Measurements from ENCODE around the gene TMEM30A. TPM values are rescaled to one million over a fixed set of nuclear protein-coding genes. Genes with fewer than 3 reads are reported as not detected.
A peak's percentile ranks its signal among the peaks of the same experiment; 100 is the strongest.

TMEM30A gene
- total RNA-seq, 4 donors from 2014 or later = 87.6 to 102 (median 91.9) TPM

DNA sequence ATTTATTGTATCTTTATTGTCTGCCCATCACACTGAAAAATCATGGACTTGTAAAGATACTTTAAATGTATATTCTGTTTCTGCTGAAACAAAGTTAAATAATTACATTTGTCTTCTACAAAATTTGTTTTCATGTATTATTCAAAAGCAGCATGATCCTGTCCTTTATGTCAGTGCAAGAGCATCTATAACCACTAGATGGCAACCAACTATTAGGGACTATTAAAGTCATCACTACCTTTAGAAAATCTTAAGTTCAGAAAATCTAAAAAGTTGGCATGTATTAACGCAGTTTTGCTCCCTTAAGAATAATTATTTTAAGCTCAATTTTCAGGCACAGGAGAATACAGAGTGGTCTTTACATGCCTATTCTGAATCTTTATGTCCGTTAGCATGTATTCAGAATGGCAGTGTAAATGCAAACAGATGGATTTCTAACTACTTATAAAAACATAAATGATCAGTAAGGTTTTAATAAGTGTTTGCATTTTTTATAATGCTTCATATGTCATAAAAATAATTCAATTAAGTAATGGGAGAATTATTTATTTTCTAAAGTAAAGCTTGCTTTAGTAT, 17.8 kb downstream of the TMEM30A start:
- Histone ChIP-seq H3K9me3 (no peaks in the 10 kb centered on the region), H3K4me3 (no peak overlapping the region), H3K27ac (replicated peaks in 1 of 4) (no peak overlapping the region), H3K27me3 (no peaks in the 10 kb centered on the region), H3K36me3 (peaks cover 0 to 32% (median 24%) of the 10 kb centered on the region in 4 donors), H3K4me1 (peaks cover 18 to 38% (median 27%) of the 10 kb centered on the region in 4 donors)
- WGBS = 47% methylated on average over 2 of the region's 2 CpGs
- TF ChIP-seq EP300 (IDR thresholded peaks at IDR 0.05) (no peak), POLR2A (IDR thresholded peaks at IDR 0.05; ENCODE audit: low read depth) (no peak), POLR2AphosphoS5 (IDR thresholded peaks at IDR 0.05) (no peak)
- TF ChIP-seq, protein P1, sequence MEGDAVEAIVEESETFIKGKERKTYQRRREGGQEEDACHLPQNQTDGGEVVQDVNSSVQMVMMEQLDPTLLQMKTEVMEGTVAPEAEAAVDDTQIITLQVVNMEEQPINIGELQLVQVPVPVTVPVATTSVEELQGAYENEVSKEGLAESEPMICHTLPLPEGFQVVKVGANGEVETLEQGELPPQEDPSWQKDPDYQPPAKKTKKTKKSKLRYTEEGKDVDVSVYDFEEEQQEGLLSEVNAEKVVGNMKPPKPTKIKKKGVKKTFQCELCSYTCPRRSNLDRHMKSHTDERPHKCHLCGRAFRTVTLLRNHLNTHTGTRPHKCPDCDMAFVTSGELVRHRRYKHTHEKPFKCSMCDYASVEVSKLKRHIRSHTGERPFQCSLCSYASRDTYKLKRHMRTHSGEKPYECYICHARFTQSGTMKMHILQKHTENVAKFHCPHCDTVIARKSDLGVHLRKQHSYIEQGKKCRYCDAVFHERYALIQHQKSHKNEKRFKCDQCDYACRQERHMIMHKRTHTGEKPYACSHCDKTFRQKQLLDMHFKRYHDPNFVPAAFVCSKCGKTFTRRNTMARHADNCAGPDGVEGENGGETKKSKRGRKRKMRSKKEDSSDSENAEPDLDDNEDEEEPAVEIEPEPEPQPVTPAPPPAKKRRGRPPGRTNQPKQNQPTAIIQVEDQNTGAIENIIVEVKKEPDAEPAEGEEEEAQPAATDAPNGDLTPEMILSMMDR (IDR thresholded peaks at IDR 0.05) = peak; percentile 84 to 96 (median 88)
- intact Hi-C loops (cut with DNase I) = loop anchor here (5.0 kb wide), 1 partner anchor 260 kb away; no protein-coding TSS in a partner anchor
- DNase-seq (ENCODE audit: extremely low spot score) = no peak

DNA sequence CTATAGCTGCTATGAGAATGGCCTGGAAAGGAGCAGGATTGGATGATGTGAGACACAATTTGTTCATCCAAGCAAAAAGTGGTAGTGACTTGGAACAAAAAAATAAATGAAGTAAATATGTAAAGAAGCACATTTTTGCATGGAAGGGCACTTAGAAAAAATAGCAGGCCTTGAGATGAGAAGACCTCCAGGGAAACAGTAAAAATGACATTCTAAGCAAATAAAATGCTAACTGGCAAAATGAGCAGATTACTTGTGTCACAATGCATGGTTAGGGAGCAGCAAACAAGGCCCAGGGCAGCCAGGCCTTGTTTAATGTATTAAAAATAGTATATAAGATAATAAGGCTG, 21.2 kb downstream of the TMEM30A start:
- peaks cover 11 to 61% (median 49%) of the 10 kb centered on the region in 4 donors for H3K36me3 ChIP-seq
- intact Hi-C loops (cut with DNase I) = no loop called here

DNA sequence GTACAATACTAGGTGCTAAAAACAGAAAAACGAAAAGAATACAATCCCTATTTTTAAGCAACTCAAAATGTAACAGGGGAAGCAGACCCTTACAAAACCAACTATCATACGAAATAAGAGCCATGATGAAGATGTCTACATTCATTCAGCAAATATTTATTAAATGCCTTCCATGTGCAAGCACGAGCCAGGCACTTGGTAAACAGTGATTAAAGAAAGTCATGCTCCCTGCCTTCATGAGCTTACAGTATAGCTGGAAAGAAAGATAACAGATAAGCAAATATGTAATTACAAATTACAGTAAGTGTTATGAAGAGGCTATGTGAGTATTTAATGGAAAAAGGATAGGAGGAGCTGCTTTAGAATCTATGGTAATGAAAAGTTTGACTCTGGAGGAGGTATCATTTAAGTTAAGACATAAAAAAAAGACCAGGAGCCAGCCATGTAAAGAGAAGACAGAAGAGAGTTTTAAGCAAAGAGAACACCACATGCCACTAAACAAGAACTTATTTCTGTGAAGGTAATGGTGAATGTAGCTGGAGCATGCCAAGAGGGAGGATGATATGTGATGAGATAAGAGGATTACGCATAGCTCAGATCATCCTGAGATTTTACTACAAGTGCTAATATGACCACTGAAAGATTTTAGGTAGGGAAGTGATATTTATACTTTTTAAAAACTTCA, 21.7 kb downstream of the TMEM30A start:
- intact Hi-C loops (cut with DNase I) = no loop called here

More for the DNA sequence above, 21.2 kb downstream of the TMEM30A start:
- H3K4me3 ChIP-seq = no peak overlapping the region
- no peak overlapping the region for H3K27ac ChIP-seq (replicated peaks in 1 of 4)
- no peaks in the 10 kb centered on the region for H3K27me3 ChIP-seq
- no peak for TF ChIP-seq POLR2A (IDR thresholded peaks at IDR 0.05; ENCODE audit: low read depth)
- no peak for TF ChIP-seq EP300 (IDR thresholded peaks at IDR 0.05)
- TF ChIP-seq, protein P1 (IDR thresholded peaks at IDR 0.05) = no peak
- no peak for TF ChIP-seq POLR2AphosphoS5 (IDR thresholded peaks at IDR 0.05)
- H3K4me1 ChIP-seq = peaks cover 15 to 26% (median 19%) of the 10 kb centered on the region in 4 donors
- DNase-seq (ENCODE audit: extremely low spot score) = no peak
- H3K9me3 ChIP-seq = no peaks in the 10 kb centered on the region

DNA sequence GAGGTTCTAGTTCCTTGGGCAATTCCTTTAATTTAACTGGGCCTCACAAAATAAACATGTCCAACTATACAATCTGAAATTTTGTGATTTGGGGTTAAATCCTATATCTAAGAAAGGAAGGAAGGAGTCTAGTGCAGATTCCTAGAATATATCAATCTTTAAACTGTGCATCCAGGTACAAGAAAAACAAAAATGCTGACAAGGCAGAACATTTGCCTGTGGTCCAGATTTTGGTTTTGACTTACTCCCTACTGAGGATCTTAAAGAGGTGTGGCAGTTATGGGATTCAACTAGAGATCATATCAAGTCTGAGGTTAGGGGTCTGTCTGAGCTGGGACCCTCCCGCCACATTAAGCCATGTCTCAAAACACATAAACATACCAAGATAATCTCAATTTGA, 23.3 kb downstream of the TMEM30A start:
- H3K4me3 ChIP-seq = no peak overlapping the region
- H3K27me3 ChIP-seq = no peaks in the 10 kb centered on the region
- H3K4me1 ChIP-seq = peaks cover 0 to 6% (median under 1%) of the 10 kb centered on the region in 4 donors
- no peaks in the 10 kb centered on the region for H3K9me3 ChIP-seq
- TF ChIP-seq EP300 (IDR thresholded peaks at IDR 0.05) = no peak
- TF ChIP-seq POLR2AphosphoS5 (IDR thresholded peaks at IDR 0.05) = no peak
- no peak for TF ChIP-seq POLR2A (IDR thresholded peaks at IDR 0.05; ENCODE audit: low read depth)
- TF ChIP-seq, protein P1 (IDR thresholded peaks at IDR 0.05) = no peak
- WGBS = 100% methylated on average over 1 of the region's 1 CpG
- intact Hi-C loops (cut with DNase I) = no loop called here
- peaks cover 12 to 78% (median 57%) of the 10 kb centered on the region in 4 donors for H3K36me3 ChIP-seq
- DNase-seq (ENCODE audit: extremely low spot score) = no peak
- no peak overlapping the region for H3K27ac ChIP-seq (replicated peaks in 1 of 4)

More for the DNA sequence above, 21.7 kb downstream of the TMEM30A start:
- H3K4me3 ChIP-seq = no peak overlapping the region
- H3K4me1 ChIP-seq = peaks cover 10 to 21% (median 14%) of the 10 kb centered on the region in 4 donors
- H3K27me3 ChIP-seq = no peaks in the 10 kb centered on the region
- no peak for TF ChIP-seq EP300 (IDR thresholded peaks at IDR 0.05)
- no peak for TF ChIP-seq POLR2AphosphoS5 (IDR thresholded peaks at IDR 0.05)
- no peak for TF ChIP-seq POLR2A (IDR thresholded peaks at IDR 0.05; ENCODE audit: low read depth)
- TF ChIP-seq, protein P1 (IDR thresholded peaks at IDR 0.05) = no peak
- H3K9me3 ChIP-seq = no peaks in the 10 kb centered on the region
- DNase-seq (ENCODE audit: extremely low spot score) = no peak
- no peak overlapping the region for H3K27ac ChIP-seq (replicated peaks in 1 of 4)
- H3K36me3 ChIP-seq = peaks cover 11 to 66% (median 51%) of the 10 kb centered on the region in 4 donors
- 87% methylated on average over 4 of the region's 4 CpGs for WGBS
